NCI-H2029 (cell line): ENCODE measurements around the gene RLBP1.
"Not testable (repeated sequence)": the region's sequence is repeated elsewhere in the genome, so short reads cannot be mapped to it uniquely, and the experiment has no call there.

Source experiments
- DNase-seq: peaks from one replicate; lab custom pipeline; 2025; lab: John Stamatoyannopoulos, UW

The RLBP1 gene

GRCh38 chr15:89221543-89221942 is at the start of gene RLBP1:
Gene RLBP1, minus strand, starts transcription at chr15:89221579. Its CDS starts 2,604 bp downstream, at chr15:89218975.
- no peak for DNase-seq

GRCh38 chr15:89250142-89250541 is 28.8 kb upstream of the RLBP1 start:
- DNase-seq = not testable (repeated sequence)

GRCh38 chr15:89248584-89248983 is 27.2 kb upstream of the RLBP1 start:
- no peak for DNase-seq

GRCh38 chr15:89247446-89247845 is 26.1 kb upstream of the RLBP1 start:
- no peak for DNase-seq

GRCh38 chr15:89244574-89244903 is 23.2 kb upstream of the RLBP1 start:
- no peak for DNase-seq

- DNase-seq = peak; percentile 76
These were observed 22.6 kb upstream of the RLBP1 start, which contains the start of gene FANCI for GRCh38 chr15:89243691-89244573. Gene FANCI, plus strand, starts transcription at chr15:89243979. Its CDS starts 3,669 bp downstream, at chr15:89247648.

- no peak for DNase-seq
These were observed 21.8 kb upstream of the RLBP1 start for GRCh38 chr15:89243046-89243690.

GRCh38 chr15:89239883-89240810 is 18.8 kb upstream of the RLBP1 start:
- not testable (repeated sequence) for DNase-seq

GRCh38 chr15:89231832-89232231 is 10.5 kb upstream of the RLBP1 start:
- no peak for DNase-seq

- no peak for DNase-seq
These were observed 8.9 kb upstream of the RLBP1 start for GRCh38 chr15:89230277-89230676.

- no peak for DNase-seq
These were observed 6.0 kb upstream of the RLBP1 start for GRCh38 chr15:89227425-89227824.

GRCh38 chr15:89226359-89227221 is 5.2 kb upstream of the RLBP1 start:
- no peak for DNase-seq

- DNase-seq = no peak
These were observed 4.2 kb upstream of the RLBP1 start for GRCh38 chr15:89225588-89225987.

- no peak for DNase-seq
These were observed 2.8 kb downstream of the RLBP1 start for GRCh38 chr15:89218531-89218930.

- no peak for DNase-seq
These were observed 3.5 kb downstream of the RLBP1 start for GRCh38 chr15:89217686-89218376.

GRCh38 chr15:89217031-89217430 is 4.3 kb downstream of the RLBP1 start:
- DNase-seq = no peak

GRCh38 chr15:89215627-89216026 is 5.8 kb downstream of the RLBP1 start:
- DNase-seq = no peak

- DNase-seq = no peak
These were observed 9.7 kb downstream of the RLBP1 start for GRCh38 chr15:89211678-89212170.

- DNase-seq = no peak
These were observed 12.3 kb downstream of the RLBP1 start for GRCh38 chr15:89209057-89209456.

GRCh38 chr15:89208256-89208655 is 13.1 kb downstream of the RLBP1 start:
- no peak for DNase-seq
